ENCODE results near the gene USP46.

The USP46 gene

DNA sequence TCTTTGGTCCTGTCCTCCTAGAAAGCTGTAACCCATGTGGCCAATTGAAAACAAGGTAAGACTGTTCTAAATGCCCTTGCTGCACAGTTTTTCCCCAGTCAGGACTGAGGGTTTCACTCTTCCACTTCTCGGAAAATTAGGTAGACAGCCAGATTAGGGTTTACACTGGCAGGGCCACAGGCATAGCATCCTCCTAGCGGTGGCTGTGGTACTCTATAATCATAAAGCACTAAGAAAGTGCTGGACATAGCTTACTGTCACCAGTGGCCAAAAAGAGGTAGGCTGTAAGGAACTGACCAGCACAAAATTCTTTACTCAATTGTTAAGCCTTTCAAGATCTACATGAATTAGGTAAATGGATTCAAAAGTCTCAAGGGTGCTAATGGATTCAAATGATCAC is 11.6 kb upstream of the USP46 start:
- TF ChIP-seq CTCF (IDR thresholded peaks at IDR 0.05; ENCODE audit: low read depth, low read length, missing control alignments) = no peak
- in situ Hi-C loops (cut with HindIII; ENCODE audit: low sequenced_read_pairs) = no loop called here
- DNase-seq (ENCODE audit: low read depth) = no peak
- H3K4me3 ChIP-seq (ENCODE audit: low read depth, low read length) = no peak overlapping the region

DNA sequence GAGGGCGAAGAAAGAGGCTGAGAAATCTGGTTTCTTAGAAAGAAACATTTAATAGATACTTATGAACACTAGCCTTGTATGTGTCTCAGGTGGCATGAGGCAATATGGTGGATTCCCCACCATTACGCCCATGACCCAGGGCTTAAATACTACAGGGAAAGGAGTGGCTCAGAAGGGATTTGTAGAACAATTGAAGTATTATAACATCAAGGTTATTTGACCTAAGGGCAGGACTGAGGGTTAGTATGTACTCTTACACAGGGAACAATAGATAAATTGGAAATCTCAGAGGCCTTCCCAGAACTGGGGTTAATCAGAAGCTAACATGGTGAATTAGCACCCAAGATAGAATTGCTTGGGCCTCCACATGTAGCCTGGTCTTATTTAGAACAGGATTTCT is 11.0 kb upstream of the USP46 start:
- TF ChIP-seq CTCF (IDR thresholded peaks at IDR 0.05; ENCODE audit: low read depth, low read length, missing control alignments) = no peak
- no peak for DNase-seq (ENCODE audit: low read depth)
- no peak overlapping the region for H3K4me3 ChIP-seq (ENCODE audit: low read depth, low read length)
- in situ Hi-C loops (cut with HindIII; ENCODE audit: low sequenced_read_pairs) = no loop called here

DNA sequence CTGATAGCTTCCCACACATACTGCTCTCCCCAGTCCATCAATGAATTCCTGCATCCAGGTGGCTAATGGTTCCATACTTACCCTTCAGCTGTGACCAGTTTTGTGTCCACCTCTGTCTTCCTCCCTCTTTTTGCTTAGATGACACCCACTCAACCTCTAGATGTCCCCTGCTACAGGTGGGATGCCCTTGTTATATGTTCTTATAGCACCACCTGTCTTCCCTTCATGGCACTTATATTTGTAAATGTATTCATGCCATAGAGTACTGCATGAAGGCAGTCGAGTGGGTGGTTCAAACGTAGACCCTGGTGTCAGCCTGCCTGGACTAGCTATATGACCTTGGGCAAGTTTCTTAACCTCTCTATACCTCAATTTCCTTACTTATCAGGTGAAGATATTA is 6.5 kb upstream of the USP46 start:
- TF ChIP-seq CTCF (IDR thresholded peaks at IDR 0.05; ENCODE audit: low read depth, low read length, missing control alignments) = peak; percentile 27
- H3K4me3 ChIP-seq (ENCODE audit: low read depth, low read length) = no peak overlapping the region
- in situ Hi-C loops (cut with HindIII; ENCODE audit: low sequenced_read_pairs) = no loop called here
- no peak for DNase-seq (ENCODE audit: low read depth)

DNA sequence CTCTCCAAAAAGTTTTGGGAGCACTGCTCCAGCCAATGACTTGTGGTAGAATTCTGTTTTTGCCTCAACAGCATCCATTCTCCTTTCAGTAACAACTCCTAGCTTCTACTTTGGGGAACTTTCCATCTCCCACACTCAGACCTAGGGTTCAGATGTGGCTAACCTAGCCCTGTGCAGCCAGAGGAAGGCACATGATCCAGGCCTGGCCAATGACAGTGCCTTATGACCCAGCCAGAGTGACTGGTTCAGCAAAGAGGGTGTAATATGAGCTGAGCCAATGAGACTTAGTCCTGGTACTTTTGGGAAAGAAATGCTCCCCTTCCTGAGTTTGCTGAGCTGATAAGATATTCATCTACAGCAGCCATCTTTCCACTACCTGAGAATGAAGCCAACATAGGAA is 5.4 kb upstream of the USP46 start:
- TF ChIP-seq CTCF (IDR thresholded peaks at IDR 0.05; ENCODE audit: low read depth, low read length, missing control alignments) = no peak
- in situ Hi-C loops (cut with HindIII; ENCODE audit: low sequenced_read_pairs) = no loop called here

DNA sequence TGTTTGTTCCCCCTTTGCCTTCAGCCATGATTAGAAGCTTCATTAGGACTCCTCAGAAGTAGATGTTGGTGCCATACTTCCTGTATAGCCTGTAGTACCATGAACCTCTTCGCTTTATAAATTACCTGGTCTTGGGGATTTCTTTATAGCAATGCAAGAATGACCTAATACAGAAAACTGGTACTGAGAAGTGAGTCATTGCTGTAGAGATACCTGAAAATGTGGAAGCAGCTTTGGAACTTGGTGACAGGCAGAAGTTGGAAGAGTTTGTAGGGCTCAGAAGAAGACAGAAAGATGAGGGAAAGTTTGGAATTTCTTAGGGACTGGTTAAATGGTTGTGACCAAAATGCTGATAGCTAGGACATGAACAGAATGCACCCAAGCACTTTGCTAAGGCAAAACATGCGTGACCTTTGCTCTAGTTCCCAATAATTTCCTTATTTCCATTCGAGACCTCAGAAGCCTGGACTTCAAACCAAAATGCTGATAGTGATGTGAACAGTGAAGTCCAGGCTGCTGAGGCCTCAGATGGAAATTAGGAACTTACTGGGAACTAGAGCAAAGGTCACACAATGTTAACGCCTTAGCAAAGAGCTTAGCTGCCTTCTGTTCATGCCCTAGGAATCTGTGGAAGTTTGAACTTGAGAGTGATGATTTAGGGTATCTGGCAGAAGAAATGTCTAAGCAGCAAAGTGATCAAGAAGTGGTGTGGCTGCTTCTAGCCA is 3.0 kb upstream of the USP46 start:
- DNase-seq (ENCODE audit: low read depth) = no peak
- in situ Hi-C loops (cut with HindIII; ENCODE audit: low sequenced_read_pairs) = no loop called here
- no peak for TF ChIP-seq CTCF (IDR thresholded peaks at IDR 0.05; ENCODE audit: low read depth, low read length, missing control alignments)
- H3K4me3 ChIP-seq (ENCODE audit: low read depth, low read length) = no peak overlapping the region

More for the DNA sequence above, 5.4 kb upstream of the USP46 start:
- H3K4me3 ChIP-seq (ENCODE audit: low read depth, low read length) = no peak overlapping the region
- no peak for DNase-seq (ENCODE audit: low read depth)

DNA sequence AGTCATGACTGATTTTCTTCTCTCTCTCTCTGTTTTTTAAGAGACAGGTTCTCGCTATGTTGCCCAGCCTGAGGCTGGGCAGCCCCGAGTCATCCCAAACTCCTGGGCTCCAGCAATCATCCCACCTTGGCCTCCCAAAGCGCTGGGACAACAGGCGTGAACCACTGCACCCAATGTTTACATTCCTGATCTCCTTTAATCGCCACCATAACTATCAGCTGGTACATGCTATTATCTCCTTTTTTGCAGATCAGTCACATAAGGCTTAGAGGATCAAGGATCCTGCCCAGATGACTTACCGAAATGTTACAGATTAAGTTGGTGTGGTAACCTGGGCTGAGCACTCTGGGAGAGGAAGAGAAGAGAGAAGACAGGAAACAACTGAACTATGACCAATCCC is 1.5 kb upstream of the USP46 start:
- DNase-seq (ENCODE audit: low read depth) = no peak
- in situ Hi-C loops (cut with HindIII; ENCODE audit: low sequenced_read_pairs) = no loop called here
- TF ChIP-seq CTCF (IDR thresholded peaks at IDR 0.05; ENCODE audit: low read depth, low read length, missing control alignments) = no peak
- H3K4me3 ChIP-seq (ENCODE audit: low read depth, low read length) = no peak overlapping the region
